Diencephalon (tissue), 1 donor: ENCODE data around the gene UCKL1. TPM values are rescaled to one million over a fixed set of nuclear protein-coding genes. Genes with fewer than 3 reads are reported as not detected.
A peak's percentile ranks its signal among the peaks of the same experiment; 100 is the strongest.

Source experiments
- small RNA-seq: library from RNA; depleted of rRNA; stranded (forward); fragments of <200 nt; gene quantifications from one replicate; pipeline ENCODE3, GENCODE V24; 2014
- total RNA-seq: library from RNA; depleted of rRNA; stranded (reverse); fragments of >200 nt; gene quantifications from one replicate; pipeline ENCODE4 v1.2.3, GENCODE V29; 2014

UCKL1 gene
- 17.8 TPM for total RNA-seq

GRCh38 chr20:63955827-63956663 is at the start of gene UCKL1:
Gene UCKL1 (minus strand): TSS chr20:63956416. CDS start chr20:63956372, 44 bp downstream.

GRCh38 chr20:63980806-63981728 is 24.9 kb upstream of the UCKL1 start, which contains the start of gene PRPF6:
Gene PRPF6 (plus strand): TSS chr20:63981132. CDS start chr20:63981246, 114 bp downstream.

GRCh38 chr20:63979557-63980316 is 23.5 kb upstream of the UCKL1 start, which contains the start of gene SAMD10:
Gene SAMD10 (minus strand): TSS chr20:63979642. CDS start chr20:63979467, 175 bp downstream.

GRCh38 chr20:63969838-63970713 is 13.9 kb upstream of the UCKL1 start, which contains the start of gene ZNF512B:
Gene ZNF512B (minus strand): TSS chr20:63969930. CDS start chr20:63967950, 1,980 bp downstream.

GRCh38 chr20:63894358-63895201 is 61.6 kb downstream of the UCKL1 start, which contains the start of gene DNAJC5:
Gene DNAJC5 (plus strand): TSS chr20:63895126. CDS start chr20:63928346, 33,220 bp downstream.

Small RNAs within 50 kb of the gene (small RNA-seq; reads per million reads assigned to genes)
- gene MIR647 (not detected), gene MIR941-2 (not detected), gene MIR941-4 (not detected), gene MIR941-5 (not detected), gene RNU1-134P (0.26 reads per million, percentile 9 among the genes with 10 or more reads in this experiment)

Other genes starting within 250 kb of the UCKL1 start
- gene ARFRP1, start 248.4 kb downstream of the UCKL1 start, total RNA-seq, result 26.3 TPM
- 12.0 TPM for gene ZGPAT, start 248.4 kb downstream of the UCKL1 start, total RNA-seq
- 3.5 TPM for gene LIME1, start 219.8 kb downstream of the UCKL1 start, total RNA-seq
- 4.6 TPM for gene SLC2A4RG, start 216.6 kb downstream of the UCKL1 start, total RNA-seq
- 20.3 TPM for gene ZBTB46, start 125.2 kb downstream of the UCKL1 start, total RNA-seq
- not detected for gene ABHD16B, start 94.9 kb downstream of the UCKL1 start, total RNA-seq
- 30.0 TPM for gene TPD52L2, start 91.1 kb downstream of the UCKL1 start, total RNA-seq
- gene DNAJC5, start 61.3 kb downstream of the UCKL1 start, total RNA-seq, result 122 TPM
- 18.0 TPM for gene ZNF512B, start 13.5 kb upstream of the UCKL1 start, total RNA-seq
- 10.4 TPM for gene SAMD10, start 23.2 kb upstream of the UCKL1 start, total RNA-seq
- 59.7 TPM for gene PRPF6, start 24.7 kb upstream of the UCKL1 start, total RNA-seq
- gene C20orf204, start 79.8 kb upstream of the UCKL1 start, total RNA-seq, result 3.7 TPM
- gene SOX18, start 93.2 kb upstream of the UCKL1 start, total RNA-seq, result 1.6 TPM
- 42.0 TPM for gene TCEA2, start 106.8 kb upstream of the UCKL1 start, total RNA-seq
- 12.9 TPM for gene RGS19, start 123.1 kb upstream of the UCKL1 start, total RNA-seq
- gene OPRL1, start 123.7 kb upstream of the UCKL1 start, total RNA-seq, result 33.4 TPM
- 2.1 TPM for gene LKAAEAR1, start 128.0 kb upstream of the UCKL1 start, total RNA-seq
- gene NPBWR2, start 151.1 kb upstream of the UCKL1 start, total RNA-seq, result not detected
- 11.3 TPM for gene MYT1, start 208.0 kb upstream of the UCKL1 start, total RNA-seq